PC-9 (cell line): ENCODE results near the gene KCNT2. TPM values are rescaled to one million over a fixed set of nuclear protein-coding genes. Genes with fewer than 3 reads are reported as not detected.

Experiments used
- BruUV-seq: library from RNA; stranded (reverse); fragments of 400-500 nt; replicated peaks from 2 replicates; lab custom pipeline; 2021; lab: Mats Ljungman, UMichigan
- CTCF ChIA-PET: fragments of 300-600 bp; sonication (Branson Sonifier 250); formaldehyde crosslinking; loops from one replicate; lab custom pipeline; 2022; ENCODE audit warnings: antibody characterized with exemption; lab: Charles Lee
- POLR2A ChIA-PET: fragments of 300-600 bp; sonication (Branson Sonifier 250); formaldehyde crosslinking; loops from one replicate; lab custom pipeline; 2022; ENCODE audit warnings: antibody characterized with exemption; ENCODE audit not compliant: unreplicated experiment; lab: Charles Lee
- DNase-seq, 2 experiments: peaks; one replicate each; pipeline versions ENCODE4 v3.0.0 to v3.0.0-alpha.2; 2015 to 2022; ENCODE audit warnings: mixed read lengths in 1 of 2
- H2AFZ ChIP-seq: fragments of 200-600 bp; sonication (generic); 2 replicates; pipeline ENCODE4 v1.8.1; 2017; ENCODE audit warnings: antibody characterized with exemption
- H3F3A ChIP-seq: fragments of 200-600 bp; sonication (generic); 2 replicates; pipeline ENCODE4 v1.8.1; 2017; ENCODE audit warnings: antibody characterized with exemption, mild to moderate bottlenecking, low read depth; ENCODE audit not compliant: insufficient read depth
- H3K27ac ChIP-seq: fragments of 200-600 bp; sonication (generic); 2 replicates; pipeline ENCODE4 v1.6.1; 2016; ENCODE audit warnings: mixed run types
- H3K27me3 ChIP-seq: fragments of 200-600 bp; sonication (generic); 2 replicates; pipeline ENCODE4 v1.6.1; 2016; ENCODE audit warnings: low read depth, mixed run types; ENCODE audit not compliant: insufficient read depth
- H3K36me3 ChIP-seq: fragments of 200-600 bp; sonication (generic); 2 replicates; pipeline ENCODE4 v1.6.1; 2016; ENCODE audit warnings: low read depth, mixed run types
- H3K4me1 ChIP-seq: fragments of 200-600 bp; sonication (generic); replicated peaks from 2 replicates; pipeline ENCODE4 v1.6.1; 2016; ENCODE audit warnings: mixed run types; ENCODE audit not compliant: insufficient read depth
- H3K4me2 ChIP-seq: fragments of 200-600 bp; sonication (generic); 2 replicates; pipeline ENCODE4 v1.6.1; 2017; ENCODE audit warnings: mixed run types
- H3K4me3 ChIP-seq: fragments of 200-600 bp; sonication (generic); 2 replicates; pipeline ENCODE4 v1.6.1; 2016; ENCODE audit warnings: mixed run types
- H3K79me2 ChIP-seq: fragments of 200-600 bp; sonication (generic); 2 replicates; pipeline ENCODE4 v1.6.1; 2017; ENCODE audit warnings: low read depth, mixed run types
- H3K9me2 ChIP-seq: fragments of 200-600 bp; sonication (generic); 2 replicates; pipeline ENCODE4 v1.8.1; 2017; ENCODE audit warnings: mild to moderate bottlenecking; ENCODE audit not compliant: insufficient read depth
- H3K9me3 ChIP-seq: fragments of 200-600 bp; sonication (generic); 2 replicates; pipeline ENCODE4 v1.8.1; 2016; ENCODE audit warnings: low read depth; ENCODE audit not compliant: insufficient read depth
- H4K20me1 ChIP-seq: fragments of 200-600 bp; sonication (generic); 2 replicates; pipeline ENCODE4 v1.8.1; 2017; ENCODE audit not compliant: insufficient read depth
- CTCF ChIP-seq: fragments of 200-600 bp; sonication (generic); conservative IDR thresholded peaks from 2 replicates; pipeline ENCODE4 v1.6.1; 2017; ENCODE audit warnings: mixed run types, antibody characterized with exemption, mild to moderate bottlenecking, moderate library complexity
- EZH2 ChIP-seq: fragments of 200-600 bp; sonication (generic); IDR thresholded peaks from 2 replicates; pipeline ENCODE4 v1.8.0; 2017; ENCODE audit warnings: antibody characterized with exemption, low read depth
- intact Hi-C: fragments of 100-400 bp; cut with micrococcal nuclease; formaldehyde crosslinking; loops from one replicate; pipeline ENCODE4 v1.10.0; 2022; ENCODE audit not compliant: unreplicated experiment
- total RNA-seq: library from RNA; stranded (reverse); gene quantifications from 2 replicates; pipeline ENCODE4 v1.2.3, GENCODE V29; 2021

KCNT2 gene
- total RNA-seq, 1 experiment from 2014 or later = 0.90 TPM

DNA sequence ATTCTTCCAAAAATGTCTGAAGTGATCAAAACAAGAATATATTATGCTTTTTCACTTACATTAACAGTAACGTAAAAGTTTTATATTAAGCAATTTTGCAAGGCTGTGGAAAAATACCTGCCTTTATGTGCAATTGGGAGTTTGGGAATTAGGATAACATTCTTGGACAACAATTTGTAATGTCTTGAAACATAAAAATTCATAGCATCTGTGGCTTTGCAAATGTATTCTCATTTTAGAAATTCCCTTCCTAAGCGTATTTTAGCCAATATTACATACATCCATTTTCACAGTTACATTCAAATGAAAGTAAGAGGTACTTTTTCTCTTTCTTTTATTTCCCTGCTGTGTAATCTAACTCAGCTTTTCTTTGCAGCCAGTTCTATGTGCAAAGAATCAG is 30.2 kb upstream of the KCNT2 start:
- intact Hi-C loops = no loop called here
- H3F3A ChIP-seq = no peaks in the 10 kb centered on the region
- no peaks in the 10 kb centered on the region for H3K79me2 ChIP-seq
- TF ChIP-seq EZH2 (no peak), CTCF (no peak)
- H3K9me2 ChIP-seq = no peaks in the 10 kb centered on the region; the same call in 1 of the 2 replicates
- H3K36me3 ChIP-seq = no peaks in the 10 kb centered on the region
- ChIA-PET CTCF (interaction anchor here (0.6 to 0.7 kb wide), 2 partner anchors 188 to 262 kb away, joined by 3 to 9 read pairs; no protein-coding TSS in a partner anchor), POLR2A (no interaction called here)
- no peaks in the 10 kb centered on the region for H3K4me1 ChIP-seq
- H3K9me3 ChIP-seq = no peaks in the 10 kb centered on the region
- H3K4me2 ChIP-seq = no peak overlapping the region
- no peaks in the 10 kb centered on the region for H4K20me1 ChIP-seq
- no peak overlapping the region for H3K27ac ChIP-seq
- no peak for DNase-seq
- BruUV-seq = no TSS peak
- H2AFZ ChIP-seq = no peak overlapping the region
- no peak overlapping the region for H3K4me3 ChIP-seq
- no peaks in the 10 kb centered on the region for H3K27me3 ChIP-seq

DNA sequence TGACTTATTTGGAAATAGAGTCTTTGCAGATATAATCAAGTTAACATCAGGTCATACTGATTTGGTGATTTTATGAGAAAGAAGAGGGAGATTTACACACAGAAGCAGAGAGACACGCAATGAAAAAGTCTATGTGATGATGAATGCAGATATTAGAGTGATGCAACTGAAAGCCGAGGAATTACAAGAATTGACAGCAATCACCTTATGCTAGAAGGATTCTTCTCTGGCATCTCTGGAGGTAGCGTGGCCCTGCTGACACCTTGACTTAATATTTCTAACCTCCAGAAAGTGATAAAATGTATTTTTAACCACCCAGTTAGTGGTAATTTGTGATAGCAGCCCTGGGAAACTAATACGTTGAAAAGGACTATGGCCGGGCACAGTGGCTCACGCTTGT is 29.4 kb upstream of the KCNT2 start:
- no TSS peak for BruUV-seq
- Histone ChIP-seq H3K4me1 (no peaks in the 10 kb centered on the region), H3K9me3 (no peaks in the 10 kb centered on the region), H4K20me1 (no peaks in the 10 kb centered on the region), H3K4me3 (no peak overlapping the region), H3K36me3 (no peaks in the 10 kb centered on the region), H3K4me2 (no peak overlapping the region), H3K27me3 (no peaks in the 10 kb centered on the region), H3K79me2 (no peaks in the 10 kb centered on the region), H2AFZ (no peak overlapping the region), H3K27ac (no peak overlapping the region), H3F3A (no peaks in the 10 kb centered on the region), H3K9me2 (no peaks in the 10 kb centered on the region; the same call in 1 of the 2 replicates)
- TF ChIP-seq CTCF = no peak
- intact Hi-C loops = no loop called here
- no peak for DNase-seq
- ChIA-PET CTCF (no interaction called here), POLR2A (no interaction called here)

DNA sequence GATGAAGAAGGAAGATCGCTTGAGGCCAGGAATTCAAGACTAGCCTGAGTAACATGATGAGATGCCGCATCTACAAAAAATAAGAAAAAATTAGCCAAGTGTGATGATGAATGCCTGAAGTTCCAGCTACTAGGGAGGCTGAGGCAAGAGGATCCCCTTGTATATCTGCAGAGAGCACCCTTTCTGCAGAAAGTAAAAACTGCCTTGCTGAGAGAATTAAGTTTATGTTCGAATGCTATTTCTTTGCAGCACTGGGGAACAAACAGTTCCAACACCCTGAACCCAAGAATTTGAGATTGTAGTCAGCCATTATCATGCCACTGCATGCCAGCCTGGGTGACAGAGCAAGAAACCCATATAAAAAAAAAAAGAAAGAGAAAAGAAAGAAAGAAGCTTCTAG is 20.6 kb upstream of the KCNT2 start:
- Histone ChIP-seq H4K20me1 (no peaks in the 10 kb centered on the region), H3K9me2 (no peaks in the 10 kb centered on the region), H3K79me2 (no peaks in the 10 kb centered on the region), H3K4me2 (no peak overlapping the region), H3K9me3 (peaks cover 5% of the 10 kb centered on the region), H3K36me3 (no peaks in the 10 kb centered on the region), H3K4me1 (no peaks in the 10 kb centered on the region), H3K27ac (no peak overlapping the region), H3F3A (no peaks in the 10 kb centered on the region), H2AFZ (no peak overlapping the region), H3K27me3 (no peaks in the 10 kb centered on the region), H3K4me3 (no peak overlapping the region)
- intact Hi-C loops = no loop called here
- DNase-seq = no peak
- TF ChIP-seq CTCF (no peak), EZH2 (no peak)
- no TSS peak for BruUV-seq
- POLR2A ChIA-PET = no interaction called here
- CTCF ChIA-PET = no interaction called here
